Activated gamma-delta T cell treated with Interleukin-2 at 50 U/mL for 16 hours (primary cell): Measurements from ENCODE around the gene C6orf141.

Source experiments
- DNase-seq: peaks from one replicate; pipeline ENCODE4 v3.0.0-alpha.2; 2020

Gene C6orf141

DNA sequence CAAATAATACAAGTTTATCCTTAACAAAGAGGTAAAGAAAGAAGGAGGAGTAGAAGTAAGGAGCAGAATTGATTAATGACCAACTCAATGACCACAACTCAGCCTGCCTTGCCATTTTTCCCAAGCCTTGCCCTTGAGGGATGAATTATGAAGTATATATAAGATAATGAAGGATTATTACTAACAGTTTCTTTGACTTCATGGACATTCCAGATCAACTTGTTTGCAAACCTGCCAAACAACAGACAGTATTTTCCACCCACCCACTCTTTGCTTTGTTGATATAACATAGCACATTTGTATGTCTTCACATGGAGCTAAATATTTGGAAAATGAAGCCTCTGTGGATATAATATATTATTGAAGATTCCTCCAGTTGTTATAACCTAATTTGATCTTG lies 9.9 kb upstream of the C6orf141 start:
- no peak for DNase-seq

DNA sequence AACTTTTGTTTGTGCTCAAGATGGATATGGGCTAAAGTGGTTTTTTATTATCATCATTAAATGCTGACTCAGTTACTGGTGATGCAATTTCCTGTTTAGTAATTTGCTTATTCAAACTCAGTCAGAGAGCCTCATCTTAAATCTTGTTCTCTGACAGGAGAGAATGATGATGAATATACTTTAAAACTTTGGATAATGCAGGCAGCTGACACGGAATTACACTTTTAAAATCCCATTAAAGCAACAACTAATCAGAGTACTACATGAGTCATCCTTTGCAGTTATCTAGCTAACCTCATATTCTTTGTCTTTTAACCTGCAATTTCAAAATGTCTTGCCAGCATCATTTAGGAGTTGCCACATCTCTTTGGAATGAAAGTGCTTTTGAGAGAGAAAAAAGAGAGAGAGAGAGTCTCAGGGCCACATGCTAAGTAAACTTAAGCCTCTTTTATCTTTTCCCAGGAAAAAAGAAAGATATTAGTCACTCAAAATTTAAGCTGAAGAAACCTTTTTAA lies 9.2 kb upstream of the C6orf141 start:
- DNase-seq, result no peak

DNA sequence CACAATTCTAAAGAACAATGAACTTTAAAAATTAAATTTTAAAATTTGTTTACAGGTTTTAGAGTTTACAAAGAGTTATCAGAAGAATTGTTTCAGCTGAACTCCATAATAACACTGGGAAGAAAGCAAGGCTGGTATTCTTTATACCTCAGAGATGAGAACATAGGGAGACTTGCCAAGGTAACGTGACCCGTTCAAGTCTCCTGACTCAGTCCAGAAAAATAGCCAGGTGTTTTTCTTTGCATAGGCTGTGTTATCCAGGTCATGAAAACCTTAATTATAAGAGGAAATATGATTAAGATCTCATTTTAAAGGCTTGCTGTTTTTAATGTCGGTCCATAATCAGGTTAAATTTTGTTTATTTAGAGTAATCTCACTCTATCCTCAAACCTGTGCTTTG lies 8.5 kb upstream of the C6orf141 start:
- DNase-seq, result no peak

DNA sequence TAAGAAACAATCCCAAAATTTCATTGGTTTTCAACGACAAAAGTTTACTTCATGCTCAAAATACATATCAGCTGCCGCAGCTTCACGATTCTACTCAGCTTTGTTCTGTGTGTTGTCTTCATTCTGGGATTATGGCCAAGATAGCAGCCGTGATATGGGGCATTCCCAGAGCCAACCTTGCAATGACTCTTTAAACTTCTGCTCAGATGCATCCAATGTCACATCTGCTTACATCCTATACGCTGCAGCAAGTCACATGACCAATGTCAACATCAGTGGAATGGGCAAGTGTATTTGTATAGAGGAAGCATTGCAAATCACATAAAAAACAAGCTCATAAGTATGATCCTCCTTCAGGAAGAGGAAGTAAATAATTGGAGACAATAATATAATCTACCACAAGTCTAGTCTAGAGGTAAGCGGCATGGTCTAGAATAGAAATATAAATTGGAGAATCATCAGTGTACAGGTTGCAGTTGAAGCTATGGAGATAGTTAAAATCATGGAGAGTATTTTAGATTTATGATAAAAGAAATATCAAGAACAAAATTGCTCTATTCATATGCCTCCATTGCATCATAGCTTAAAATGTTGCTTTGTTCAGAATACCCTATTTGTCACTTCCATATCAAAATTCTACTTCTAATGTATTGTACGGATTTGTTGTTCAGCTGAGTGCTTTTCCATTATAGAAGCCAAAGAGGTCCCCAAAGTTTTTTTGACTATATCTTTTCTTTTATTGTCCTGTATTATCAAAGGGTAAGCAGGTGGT lies 7.2 kb upstream of the C6orf141 start:
- DNase-seq, result no peak

DNA sequence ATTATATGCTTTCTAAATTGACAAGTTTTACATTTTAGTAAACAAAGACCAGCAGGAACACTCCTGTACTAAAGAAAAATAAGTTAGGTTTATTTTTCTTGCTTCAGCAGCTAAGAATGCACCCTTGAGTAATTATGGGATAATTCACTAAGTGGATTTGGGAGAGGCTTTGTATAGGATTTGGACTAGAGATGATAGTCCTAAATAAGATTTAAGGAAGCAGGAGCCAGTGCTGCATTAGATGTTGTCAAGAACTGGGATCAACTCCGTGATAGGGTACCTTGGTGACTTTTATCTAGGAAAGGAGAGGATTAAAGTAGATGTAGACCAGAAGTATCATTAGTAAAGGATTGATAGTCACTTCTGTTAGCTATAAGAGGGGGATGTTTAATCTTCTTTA lies 4.1 kb upstream of the C6orf141 start:
- no peak for DNase-seq

DNA sequence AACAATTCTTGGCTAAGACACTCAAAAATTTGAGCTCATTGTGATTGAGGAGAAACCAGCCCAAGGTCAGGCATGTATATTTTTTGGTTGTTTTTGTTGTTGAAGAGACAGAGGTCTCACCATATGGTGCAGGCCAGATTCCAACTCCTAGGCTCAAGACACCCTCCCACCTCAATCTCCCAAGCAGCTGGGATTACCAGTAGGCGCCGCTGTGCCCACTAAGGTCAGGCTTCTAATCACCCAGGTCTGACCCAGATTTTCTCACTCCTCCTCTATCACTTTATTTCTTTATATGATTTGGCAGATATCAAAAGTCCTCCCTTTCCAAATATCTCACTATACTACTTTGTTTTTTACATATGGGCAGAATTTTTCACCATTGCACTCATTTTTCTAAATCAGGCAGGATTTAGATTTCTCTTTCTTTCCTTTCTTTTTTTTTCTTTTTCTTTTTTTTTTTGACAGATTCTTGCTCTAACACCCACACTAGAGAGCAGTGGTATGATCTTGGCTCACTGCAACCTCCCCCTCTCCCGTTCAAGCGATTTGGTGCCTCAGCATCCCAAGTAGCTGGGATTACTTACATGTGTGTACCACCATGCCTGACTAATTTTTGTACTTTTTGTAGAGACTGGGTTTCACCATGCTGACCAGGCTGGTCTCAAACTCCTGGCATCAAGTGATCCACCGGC lies 1.7 kb upstream of the C6orf141 start:
- no peak for DNase-seq

DNA sequence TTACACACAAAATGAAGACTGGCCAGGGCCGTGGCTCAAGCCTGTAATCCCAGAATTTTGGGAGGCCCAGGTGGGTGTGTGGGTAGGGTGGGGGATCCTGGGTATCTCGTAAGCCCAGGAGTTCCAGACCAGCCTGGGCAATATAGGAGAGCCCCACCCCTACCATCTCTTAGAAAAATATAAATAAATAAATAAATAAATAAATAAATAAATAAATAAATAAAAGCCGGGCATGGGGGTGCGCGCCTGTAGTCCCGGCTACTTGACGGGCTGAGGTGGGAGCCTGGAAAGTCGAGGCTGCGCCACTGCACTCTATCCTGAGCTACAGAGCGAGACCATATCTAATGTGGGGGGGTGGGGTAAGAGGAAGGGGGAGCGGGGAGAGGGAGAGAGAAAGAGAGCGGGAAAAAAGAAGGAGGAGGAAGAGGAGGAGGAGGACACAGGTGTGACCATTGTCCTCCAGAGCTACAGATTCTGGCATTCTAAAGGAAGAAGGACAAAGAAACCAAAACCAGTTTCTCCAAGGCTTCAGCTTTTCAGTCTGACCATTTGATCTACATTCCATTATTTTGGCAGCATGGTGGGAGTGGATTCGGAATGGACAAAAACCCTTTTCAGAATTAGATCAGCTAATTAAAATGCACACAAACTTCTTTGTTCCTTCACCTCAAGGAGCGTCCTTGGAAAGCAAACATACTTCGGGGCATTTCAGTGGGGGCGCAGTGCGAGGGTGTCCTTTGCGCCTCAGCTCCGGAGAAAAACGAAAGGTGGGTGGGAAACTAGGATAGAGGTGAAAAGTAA lies 577 bp upstream of the C6orf141 start:
- no peak for DNase-seq

DNA sequence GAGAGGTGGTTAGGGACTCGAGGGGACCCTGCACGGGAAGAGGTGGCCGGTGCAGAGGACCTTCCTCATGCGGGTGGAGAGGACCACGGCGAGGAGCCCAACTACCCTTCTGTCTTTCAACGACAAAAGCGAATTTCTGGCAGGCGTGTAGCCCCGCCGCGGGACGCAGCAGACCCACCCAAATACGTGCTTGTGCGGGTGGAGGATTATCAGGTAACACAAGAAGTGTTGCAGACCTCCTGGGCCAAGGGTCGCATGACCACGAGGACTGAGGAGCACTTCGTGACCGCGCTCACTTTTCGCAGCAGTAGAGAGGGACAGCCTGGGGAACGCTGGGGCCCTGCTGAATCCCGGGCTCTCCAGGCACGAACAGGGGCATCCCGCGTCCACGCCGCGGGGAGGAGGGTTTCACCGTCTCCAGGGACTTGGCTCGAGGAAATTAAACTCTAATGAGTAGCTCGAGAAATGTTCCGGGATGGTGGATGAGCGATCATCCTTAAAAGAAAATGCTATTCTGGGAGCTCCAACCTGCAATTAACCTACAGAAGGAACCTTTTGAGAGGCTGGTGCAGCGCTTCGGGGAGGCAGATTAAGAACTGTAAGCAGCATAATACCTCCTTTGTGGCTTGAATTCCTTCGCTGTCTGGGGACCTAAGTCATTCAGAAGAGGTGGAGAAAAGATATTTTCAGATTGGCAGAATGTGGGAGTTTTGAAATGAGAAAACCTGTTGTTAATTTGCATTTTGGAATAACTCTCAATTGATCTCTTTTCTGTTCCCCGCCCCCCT lies 804 bp downstream of the C6orf141 start:
- DNase-seq, result no peak

DNA sequence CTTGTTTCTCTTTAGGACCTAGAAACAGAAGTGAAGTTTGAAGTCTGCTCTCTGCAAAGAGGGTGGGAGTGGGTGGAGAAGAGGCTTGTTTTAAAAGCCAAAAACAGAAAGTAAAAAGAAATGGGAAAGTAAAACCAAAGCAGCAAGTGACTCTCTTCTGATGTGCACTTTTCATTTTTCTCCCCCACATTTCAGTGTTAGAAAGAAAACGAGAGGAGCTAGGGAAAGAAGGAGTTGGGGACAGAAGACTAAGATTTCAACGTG lies 1.3 kb downstream of the C6orf141 start:
- DNase-seq, result no peak

DNA sequence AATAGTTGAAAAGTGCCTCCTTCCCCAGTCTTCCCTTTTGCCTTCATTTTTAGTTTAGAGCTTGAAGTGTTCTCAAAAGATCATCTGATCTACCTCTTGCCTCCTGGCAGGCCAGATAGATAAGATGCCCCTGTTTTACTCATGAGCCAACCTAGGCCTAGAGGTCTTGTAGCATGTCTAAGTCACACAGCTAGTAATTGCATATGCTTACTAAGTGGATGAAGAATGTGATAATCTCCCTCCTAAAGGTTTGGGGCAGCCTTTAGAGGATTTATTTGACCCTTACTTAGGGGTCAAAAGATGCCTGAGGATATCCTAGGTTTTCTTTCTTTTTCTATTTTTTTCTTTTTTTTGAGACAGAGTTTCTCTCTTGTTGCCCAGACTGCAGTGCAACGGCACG lies 2.1 kb downstream of the C6orf141 start:
- DNase-seq, result no peak

DNA sequence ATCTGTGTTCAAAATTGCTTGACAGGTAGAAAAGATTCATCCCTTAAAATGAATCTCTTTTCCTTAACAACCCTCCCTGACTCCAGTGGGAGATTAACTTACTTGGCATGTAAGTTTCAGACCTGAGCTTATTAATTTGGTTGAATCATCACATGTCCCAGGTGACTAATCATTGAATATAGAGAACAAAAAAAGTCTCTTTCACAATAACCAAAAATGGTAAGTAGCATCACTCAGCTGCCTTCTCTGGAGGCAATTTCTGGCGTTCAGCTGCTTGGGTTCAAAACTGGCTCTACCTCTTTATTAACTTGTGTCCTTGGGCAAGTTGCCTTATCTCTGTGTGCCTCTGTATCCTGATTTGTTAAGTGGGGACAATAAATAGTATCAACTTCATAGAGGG lies 2.9 kb downstream of the C6orf141 start:
- DNase-seq, result no peak

DNA sequence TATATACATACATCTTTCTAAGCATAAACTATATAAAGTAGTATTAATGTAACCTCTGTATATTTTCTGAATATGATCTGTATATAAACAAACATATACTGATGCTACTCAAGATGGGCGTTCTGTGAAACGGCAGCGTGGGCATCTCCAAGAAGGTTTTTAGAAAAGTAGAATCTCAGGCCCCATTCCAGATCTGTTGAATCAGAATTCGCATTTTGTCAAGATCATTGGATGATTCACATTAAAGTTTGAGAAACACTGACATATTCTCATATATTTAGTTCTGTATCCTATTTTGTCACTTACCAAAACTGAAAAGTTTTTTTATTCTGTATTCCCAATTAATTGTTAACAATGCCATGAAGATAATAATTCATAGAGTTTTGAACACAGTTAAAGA lies 5.5 kb downstream of the C6orf141 start:
- DNase-seq, result no peak

DNA sequence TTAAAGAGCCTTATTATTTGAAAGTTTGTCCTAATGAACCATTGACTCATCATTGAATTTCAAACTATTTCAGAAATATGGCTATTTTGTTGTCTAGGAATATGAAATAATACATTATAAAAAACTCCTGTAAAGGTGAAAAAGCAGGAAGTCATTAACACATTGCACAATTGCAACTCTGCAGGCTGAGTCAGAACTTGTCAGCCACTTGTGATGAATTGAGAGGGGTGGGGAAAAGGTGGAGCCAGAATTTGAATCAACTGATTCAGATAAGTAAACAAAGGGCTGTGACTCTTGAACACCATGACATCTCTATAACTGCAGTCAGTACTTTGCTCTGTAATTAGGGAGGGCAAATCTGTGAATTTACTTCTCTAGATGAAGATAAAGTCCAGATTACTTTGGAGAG lies 6.0 kb downstream of the C6orf141 start:
- DNase-seq, result no peak

DNA sequence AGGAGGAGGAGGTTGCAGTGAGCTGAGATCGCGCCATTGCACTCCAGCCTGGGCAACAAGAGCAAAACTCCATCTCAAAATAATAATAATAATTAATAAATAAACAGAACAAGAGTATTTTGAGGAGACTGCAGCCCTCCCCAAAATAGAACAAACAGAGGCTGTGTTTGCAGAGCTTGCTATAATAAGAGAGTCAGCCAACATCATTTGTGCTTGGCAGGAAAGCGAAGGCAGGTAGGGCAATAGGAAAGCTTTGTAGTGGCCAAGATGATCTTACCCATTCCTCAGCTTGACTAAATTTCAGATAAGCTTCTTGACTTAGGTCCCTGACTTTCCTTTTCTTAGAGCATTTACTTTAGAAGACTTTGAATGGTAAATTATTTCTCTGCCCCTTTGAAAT lies 6.7 kb downstream of the C6orf141 start:
- no peak for DNase-seq

DNA sequence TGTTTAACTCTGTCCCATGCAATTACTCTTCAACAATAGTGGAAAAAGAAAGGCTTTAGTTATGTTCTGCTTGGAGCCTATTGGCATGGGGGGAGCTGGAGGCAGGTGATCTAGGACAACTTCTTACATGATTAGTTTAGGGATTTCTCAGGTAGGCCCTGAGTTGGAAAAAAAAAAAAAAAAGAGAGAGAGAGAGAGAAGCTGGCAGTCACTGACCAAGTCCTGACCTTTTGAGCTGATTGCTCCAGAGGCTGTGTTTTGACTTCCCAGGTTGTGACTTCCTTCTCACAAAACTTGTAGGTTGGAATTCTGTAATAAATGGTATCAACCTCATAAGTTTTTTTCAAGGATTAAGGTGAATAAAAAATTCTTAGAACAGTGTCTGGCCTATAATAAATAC lies 7.8 kb downstream of the C6orf141 start:
- no peak for DNase-seq

DNA sequence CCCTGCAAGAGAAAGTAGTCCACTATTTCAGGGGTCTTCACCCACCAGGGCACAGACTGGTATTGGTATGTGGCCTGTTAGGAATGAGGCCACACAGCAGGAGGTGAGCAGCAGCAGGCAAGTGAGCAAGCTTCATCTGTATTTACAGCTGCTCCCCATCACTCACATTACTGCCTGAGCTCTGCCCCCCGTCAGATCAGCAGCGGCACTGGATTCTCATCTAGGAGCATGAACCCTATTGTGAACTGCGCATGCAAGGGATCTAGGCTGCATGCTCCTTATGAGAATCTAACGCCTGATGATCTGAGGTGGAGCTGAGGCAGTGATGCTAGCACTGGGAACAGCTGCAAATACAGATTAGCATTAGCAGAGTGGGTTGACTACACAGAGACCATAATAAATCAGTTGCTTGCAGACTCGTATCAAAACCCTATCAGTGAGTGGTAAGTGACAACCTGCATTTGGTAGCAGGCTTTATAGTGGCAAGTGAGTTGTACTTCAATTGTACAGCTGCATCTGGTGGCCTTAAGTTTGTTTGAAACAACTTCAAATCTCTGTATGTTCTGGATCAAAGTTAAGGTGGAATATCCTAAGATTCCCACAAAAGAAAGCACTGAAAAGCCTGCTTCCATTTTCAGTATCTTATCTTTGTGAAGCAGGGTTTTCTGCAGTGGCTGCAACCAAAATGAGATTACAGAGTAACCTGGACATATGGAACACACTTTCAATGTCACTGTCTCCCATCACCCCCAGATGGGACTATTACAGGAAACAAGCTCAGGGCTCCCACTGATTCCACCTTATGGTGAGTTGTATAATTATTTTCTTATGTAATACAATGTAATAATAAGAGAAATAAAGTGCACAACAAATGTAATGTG lies 12.8 kb downstream of the C6orf141 start:
- DNase-seq, result no peak

DNA sequence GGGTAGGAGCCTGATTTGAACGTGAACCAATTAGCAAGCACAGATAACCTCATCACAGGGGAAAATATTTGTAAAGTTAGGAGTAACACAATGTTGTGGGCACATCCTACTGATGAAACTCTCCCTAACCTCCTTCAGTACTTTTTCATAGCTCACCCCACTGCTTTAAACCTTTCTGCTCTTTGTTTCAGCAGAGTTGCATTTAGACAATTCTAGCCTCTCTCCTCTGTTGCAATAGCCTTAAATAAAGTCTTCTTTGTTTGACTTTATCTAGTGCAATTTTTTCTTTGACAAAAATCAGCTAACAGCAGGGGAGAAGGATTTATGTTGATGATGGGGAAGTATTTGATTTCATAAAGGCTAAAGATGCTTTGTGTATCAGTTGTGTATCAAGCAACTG lies 14.1 kb downstream of the C6orf141 start:
- no peak for DNase-seq

DNA sequence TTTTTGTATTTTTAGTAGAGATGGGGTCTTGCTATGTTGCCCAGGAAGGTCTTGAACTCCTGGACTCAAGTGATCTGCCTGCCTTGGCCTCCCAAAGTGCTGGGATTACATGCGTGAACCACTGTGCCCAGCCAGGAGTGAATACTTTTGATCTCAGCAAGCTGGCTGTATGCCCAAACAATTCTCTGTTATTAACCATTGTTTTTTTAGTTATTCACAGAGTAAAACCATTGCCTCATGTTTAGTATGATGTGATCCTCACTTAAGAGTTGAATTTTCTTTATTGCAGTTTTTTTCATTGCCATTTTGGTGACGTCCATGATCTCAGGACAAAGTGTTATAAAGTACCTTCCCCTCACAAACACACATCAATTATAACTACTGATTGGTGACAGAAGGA lies 14.8 kb downstream of the C6orf141 start:
- DNase-seq, result no peak

DNA sequence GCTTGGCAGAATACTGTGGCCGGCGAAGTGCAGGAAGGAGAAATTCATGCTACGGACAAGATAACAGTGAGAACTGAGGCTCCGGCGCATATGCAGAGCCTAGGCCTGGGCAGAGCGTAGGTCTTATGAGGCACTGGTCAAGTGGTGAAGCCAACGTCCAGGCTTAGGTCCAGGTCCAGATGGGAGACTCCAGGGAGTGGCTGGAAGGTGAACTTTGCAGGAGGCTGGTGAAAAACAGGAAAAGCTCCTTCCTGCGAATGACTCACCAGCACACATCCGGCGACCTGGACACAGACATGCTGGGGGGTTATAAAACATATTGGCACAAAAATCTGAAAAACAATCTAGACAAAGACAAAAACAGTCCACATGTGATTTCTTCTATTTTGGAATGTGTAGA lies 15.4 kb downstream of the C6orf141 start:
- no peak for DNase-seq

DNA sequence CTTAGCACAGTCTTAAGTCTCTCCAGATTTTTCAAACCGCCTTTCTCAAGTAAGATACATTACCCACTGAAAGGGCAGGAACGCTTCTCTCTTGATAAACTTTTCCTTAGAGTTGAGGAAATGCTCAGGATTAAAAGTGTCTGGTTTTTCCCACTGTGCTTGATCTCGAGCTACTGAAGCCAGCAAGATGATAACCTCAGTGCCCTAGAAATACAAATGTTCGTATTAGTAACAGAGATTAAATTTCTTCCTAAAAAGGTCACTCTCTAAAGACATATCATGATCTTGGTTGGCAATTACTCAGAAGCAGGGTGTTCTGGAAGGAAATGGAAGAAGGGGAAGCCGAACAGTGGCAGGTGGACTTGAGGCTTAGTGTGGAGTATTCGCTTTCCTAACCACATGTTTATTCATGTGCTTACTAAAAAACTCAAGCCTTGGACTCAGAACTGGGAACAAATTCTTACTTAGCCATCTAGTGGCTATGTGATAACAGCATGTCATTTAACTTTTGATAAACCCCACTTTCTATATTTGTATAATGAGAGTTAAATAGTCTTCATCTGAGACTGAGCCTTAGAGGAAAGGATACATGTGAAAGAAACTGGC lies 20.1 kb downstream of the C6orf141 start:
- DNase-seq, result no peak

DNA sequence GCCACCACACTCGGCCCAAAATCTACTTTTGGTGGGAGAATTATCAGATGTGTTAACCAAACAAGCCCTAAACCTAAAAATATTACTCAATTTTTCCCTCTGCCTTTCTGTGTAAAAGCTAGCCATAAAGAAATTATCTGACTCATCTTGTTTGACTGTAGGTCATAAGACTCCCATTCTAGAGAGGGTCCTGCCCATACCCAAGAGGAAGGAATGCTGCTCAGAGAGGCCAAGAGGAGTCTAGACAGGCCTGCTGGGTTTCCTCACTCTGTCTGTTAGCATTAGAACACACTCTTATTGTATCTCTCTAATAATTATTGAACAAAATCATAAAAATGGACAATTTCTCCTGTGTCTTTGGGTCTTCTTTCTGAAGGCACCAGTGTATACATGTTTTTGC lies 26.1 kb downstream of the C6orf141 start:
- DNase-seq, result no peak

DNA sequence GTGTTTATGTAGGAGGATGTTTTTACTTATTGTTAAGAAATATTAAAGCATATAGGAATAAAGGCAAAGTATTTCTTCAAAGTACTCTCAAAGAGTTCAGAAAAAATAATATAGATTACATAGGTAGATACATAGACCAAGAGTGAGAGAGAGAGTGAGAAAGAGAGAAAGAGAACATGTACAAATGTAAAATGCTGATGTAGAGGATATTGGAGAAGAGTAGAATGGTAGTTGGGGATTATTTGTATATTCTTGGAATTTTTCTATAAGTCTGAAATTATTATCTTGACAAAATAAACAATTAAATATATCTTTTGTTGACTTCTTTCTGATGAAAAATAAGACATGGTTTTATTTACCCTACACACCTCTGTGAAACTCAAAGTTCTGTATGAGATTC lies 29.2 kb downstream of the C6orf141 start:
- DNase-seq, result no peak
